Activated naive CD8-positive, alpha-beta T cell (primary cell): ENCODE measurements around the gene CHD9NB.
"Not testable (repeated sequence)": the region's sequence is repeated elsewhere in the genome, so short reads cannot be mapped to it uniquely, and the experiment has no call there.

Experiments used
- H3K27ac Mint-ChIP-seq: one replicate; pipeline ENCODE4 v1.8.0; 2021; ENCODE audit warnings: mixed read lengths
- H3K27me3 Mint-ChIP-seq: one replicate; pipeline ENCODE4 v1.8.0; 2021; ENCODE audit warnings: mixed read lengths
- H3K36me3 Mint-ChIP-seq: one replicate; pipeline ENCODE4 v1.8.0; 2021; ENCODE audit warnings: mixed read lengths
- H3K4me1 Mint-ChIP-seq: one replicate; pipeline ENCODE4 v1.8.0; 2021; ENCODE audit warnings: low read depth, mixed read lengths
- H3K4me3 Mint-ChIP-seq: one replicate; pipeline ENCODE4 v1.8.0; 2021; ENCODE audit warnings: mild to moderate bottlenecking, mixed read lengths
- H3K9me3 Mint-ChIP-seq: one replicate; pipeline ENCODE4 v1.8.0; 2021; ENCODE audit warnings: low read depth, mixed read lengths

Gene CHD9NB

DNA sequence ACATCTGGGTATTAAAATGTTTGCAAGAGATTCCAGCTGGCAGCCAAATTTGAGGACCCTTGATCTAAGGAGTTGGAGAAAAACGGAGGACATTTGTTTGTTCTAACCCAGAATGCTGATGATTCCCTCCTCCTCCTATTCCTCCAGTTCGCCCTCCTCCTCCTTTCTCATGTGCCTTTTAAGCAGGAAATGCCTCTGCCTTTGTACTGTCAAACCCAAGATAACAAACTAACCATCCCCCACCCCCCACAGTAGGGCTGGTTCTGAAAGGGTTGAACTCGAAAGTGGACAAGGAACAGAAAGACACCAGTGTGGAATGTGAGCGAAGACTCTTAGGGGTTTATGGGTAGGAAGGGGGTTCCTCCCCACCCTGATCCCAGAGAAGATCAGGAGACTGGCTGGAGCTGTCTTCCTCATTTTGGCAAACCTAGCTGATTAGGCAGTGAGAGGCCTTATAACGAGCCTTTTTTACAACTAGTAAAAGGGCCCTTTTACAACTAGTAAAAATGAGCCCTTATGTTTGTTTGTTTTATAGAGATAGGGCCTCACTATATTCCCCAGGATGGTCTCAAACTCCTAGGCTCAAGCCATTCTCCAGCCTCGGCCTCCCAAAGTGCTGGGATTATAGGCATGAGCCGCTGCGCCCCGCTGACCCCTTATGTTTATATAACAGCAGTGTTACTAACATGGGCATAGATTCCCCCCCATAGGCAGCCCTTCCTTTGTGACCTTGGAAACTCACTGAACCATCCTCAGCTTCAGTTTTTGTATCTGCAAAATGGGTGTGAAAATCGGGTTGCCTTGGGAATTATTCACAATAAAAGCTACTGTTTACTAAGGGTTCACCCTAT, 3.1 kb upstream of the CHD9NB start:
- H3K4me3 Mint-ChIP-seq: peak overlapping the region; percentile 95
- H3K36me3 Mint-ChIP-seq: no peaks in the 10 kb centered on the region
- peaks cover 20% of the 10 kb centered on the region for H3K4me1 Mint-ChIP-seq
- H3K9me3 Mint-ChIP-seq: no peaks in the 10 kb centered on the region
- H3K27ac Mint-ChIP-seq: peak overlapping the region; percentile 81
- H3K27me3 Mint-ChIP-seq: no peaks in the 10 kb centered on the region

DNA sequence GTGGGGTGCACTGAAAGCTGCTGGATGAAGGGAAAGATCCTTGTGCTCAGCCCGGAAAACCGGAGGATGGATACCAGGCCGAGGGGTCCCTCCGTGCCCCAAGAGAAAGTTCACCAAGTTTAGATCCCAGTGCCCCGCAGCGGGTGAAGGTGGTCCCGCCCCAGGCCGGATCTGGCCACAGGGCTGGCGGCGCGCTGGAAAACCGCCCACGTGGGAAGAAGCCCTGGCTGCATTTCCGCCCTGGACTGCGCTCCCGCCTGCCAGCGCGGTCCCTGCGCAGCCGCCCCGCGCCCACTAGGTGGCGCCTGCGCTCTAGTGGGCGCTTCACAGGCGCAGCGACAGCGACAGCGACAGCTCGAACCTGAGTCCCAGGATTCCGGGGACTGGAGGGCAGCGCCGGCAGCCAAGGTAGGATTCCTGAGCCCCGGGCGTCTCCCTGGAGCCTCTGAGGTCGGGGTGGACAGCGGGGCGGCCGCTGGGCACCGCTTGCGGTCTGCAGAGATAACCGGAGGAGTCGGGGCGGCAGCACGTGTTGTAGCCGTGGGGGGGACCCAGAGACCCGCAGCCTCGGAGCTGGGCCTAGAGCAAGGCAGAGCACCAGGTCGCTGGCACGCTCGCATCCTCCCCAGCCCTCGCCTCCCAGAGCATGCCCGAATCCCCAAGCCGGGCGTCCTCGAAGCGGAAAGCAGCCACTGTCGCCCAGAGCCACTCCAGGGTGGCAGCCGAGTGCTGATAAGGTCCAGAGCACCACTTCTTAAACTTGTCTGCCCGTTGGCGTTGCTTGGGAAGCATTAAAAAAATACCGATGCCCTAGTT, 2.2 kb upstream of the CHD9NB start, which contains the start of gene CHD9:
Gene CHD9 (plus strand): TSS at position 322 of the 816 bp plus-strand sequence. CDS start 101,099 bp downstream, outside the sequence.
- Mint-ChIP-seq H3K27me3 (no peaks in the 10 kb centered on the region), H3K9me3 (no peaks in the 10 kb centered on the region), H3K4me1 (peaks cover 18% of the 10 kb centered on the region), H3K4me3 (peak within 1 kb of the TSS; percentile 95), H3K27ac (peak within 1 kb of the TSS; percentile 81), H3K36me3 (no peaks in the 10 kb centered on the region)

- H3K4me1 Mint-ChIP-seq: peaks cover 18% of the 10 kb centered on the region
- no peaks in the 10 kb centered on the region for H3K36me3 Mint-ChIP-seq
- H3K27me3 Mint-ChIP-seq: no peaks in the 10 kb centered on the region
- no peaks in the 10 kb centered on the region for H3K9me3 Mint-ChIP-seq
- peak overlapping the region; percentile 95 for H3K4me3 Mint-ChIP-seq
- H3K27ac Mint-ChIP-seq: peak overlapping the region; percentile 81
These were observed 1.4 kb upstream of the CHD9NB start for GRCh38 chr16:53053967-53054669.

- not testable (repeated sequence) for H3K27ac Mint-ChIP-seq, H3K4me1 Mint-ChIP-seq, H3K9me3 Mint-ChIP-seq, H3K4me3 Mint-ChIP-seq, H3K36me3 Mint-ChIP-seq, H3K27me3 Mint-ChIP-seq
These were observed 1.4 kb downstream of the CHD9NB start for GRCh38 chr16:53051255-53051654.

DNA sequence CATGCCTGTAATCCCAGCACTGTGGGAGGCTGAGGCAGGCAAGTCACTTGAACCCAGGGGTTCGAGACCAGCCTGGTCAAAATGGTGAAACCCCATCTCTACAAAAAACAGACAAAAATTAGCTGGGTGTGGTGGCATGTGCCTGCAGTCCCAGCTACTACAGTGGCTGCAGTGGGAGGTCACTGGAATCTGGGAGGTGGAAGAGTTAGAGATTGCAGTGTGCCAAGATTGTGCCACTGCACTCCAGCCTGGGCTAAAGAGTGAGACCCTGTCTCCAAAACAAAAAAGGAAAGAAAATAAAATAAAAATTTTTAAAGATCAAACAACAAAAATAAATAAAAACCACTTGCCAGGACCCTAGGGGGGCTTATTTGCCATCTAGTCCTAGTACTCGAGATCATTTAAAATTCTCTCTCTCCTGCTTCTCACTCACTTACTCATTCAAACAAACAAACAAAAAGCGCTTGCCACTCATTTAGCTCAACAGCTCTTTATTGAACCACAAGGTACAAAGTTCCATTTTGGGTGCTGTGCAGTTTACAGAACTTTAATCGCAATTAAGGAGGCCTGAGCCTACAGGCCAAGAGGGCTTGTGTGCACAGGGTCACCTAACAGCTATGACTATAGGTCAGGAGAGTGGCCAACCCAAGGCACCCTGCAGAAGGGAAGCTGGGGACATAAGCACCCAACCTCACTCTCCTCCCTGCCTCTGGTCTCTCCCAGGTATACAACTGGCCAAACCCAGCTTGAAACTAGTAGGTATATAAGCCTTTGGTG, 4.4 kb downstream of the CHD9NB start:
- H3K9me3 Mint-ChIP-seq: no peaks in the 10 kb centered on the region
- H3K27me3 Mint-ChIP-seq: peaks cover 3% of the 10 kb centered on the region
- H3K27ac Mint-ChIP-seq: no peak overlapping the region
- no peak overlapping the region for H3K4me3 Mint-ChIP-seq
- H3K4me1 Mint-ChIP-seq: no peaks in the 10 kb centered on the region
- H3K36me3 Mint-ChIP-seq: no peaks in the 10 kb centered on the region

- not testable (repeated sequence) for H3K27me3 Mint-ChIP-seq, H3K27ac Mint-ChIP-seq, H3K36me3 Mint-ChIP-seq, H3K4me3 Mint-ChIP-seq, H3K4me1 Mint-ChIP-seq, H3K9me3 Mint-ChIP-seq
These were observed 5.2 kb downstream of the CHD9NB start for GRCh38 chr16:53047515-53047914.

DNA sequence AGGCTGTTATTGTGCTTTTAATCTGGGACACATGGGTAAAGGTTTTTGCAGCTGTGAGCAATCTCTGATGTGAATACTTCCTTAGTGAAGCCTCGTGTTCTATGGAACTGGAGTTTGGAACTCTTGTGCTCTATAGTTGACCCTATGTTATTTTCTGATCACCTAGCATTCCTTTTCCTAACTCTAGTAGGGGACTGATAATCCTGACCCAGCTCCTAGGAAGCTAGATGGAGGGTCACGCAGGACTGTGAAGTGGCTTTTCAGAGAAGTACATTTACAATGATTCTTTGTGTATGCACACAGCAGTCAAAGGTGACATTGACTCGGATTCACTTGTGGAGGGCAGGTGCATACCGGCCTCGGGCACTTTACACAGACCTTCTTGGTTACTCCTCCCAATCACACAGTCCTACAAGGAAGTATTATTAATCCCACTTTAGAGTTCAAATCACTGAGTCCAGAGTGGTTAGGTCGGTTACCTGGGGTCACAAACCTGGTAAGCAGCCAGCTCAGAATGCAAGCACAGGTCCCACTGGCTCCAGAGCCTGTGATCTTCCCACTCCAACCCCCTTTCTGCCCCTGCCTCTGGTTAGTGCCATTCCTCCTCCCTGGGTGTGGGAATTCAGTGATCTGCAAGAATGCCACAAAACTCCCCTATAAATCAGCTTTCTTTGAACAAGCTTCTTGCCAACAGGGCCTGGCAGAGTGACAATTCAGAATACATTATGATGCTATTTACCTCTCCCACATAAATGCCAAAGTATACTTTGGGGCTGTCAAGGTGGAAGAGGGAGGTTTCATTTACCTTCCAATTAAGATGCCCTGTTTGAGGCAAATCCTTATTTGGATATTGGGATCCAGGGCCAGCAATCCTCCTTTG, 7.1 kb downstream of the CHD9NB start:
- H3K27me3 Mint-ChIP-seq: peaks cover 3% of the 10 kb centered on the region
- H3K27ac Mint-ChIP-seq: no peak overlapping the region
- H3K4me3 Mint-ChIP-seq: no peak overlapping the region
- no peaks in the 10 kb centered on the region for H3K9me3 Mint-ChIP-seq
- H3K36me3 Mint-ChIP-seq: no peaks in the 10 kb centered on the region
- no peaks in the 10 kb centered on the region for H3K4me1 Mint-ChIP-seq

GRCh38 chr16:53043986-53044601, 8.6 kb downstream of the CHD9NB start:
- Mint-ChIP-seq H3K4me1 (no peaks in the 10 kb centered on the region), H3K9me3 (no peaks in the 10 kb centered on the region), H3K27ac (no peak overlapping the region), H3K36me3 (no peaks in the 10 kb centered on the region), H3K4me3 (no peak overlapping the region), H3K27me3 (peaks cover 3% of the 10 kb centered on the region)

- Mint-ChIP-seq H3K36me3 (no peaks in the 10 kb centered on the region), H3K27ac (no peak overlapping the region), H3K4me1 (no peaks in the 10 kb centered on the region)
These were observed 9.3 kb downstream of the CHD9NB start for GRCh38 chr16:53043428-53043831.

GRCh38 chr16:53042235-53042701, 10.4 kb downstream of the CHD9NB start:
- no peaks in the 10 kb centered on the region for H3K36me3 Mint-ChIP-seq
- H3K27ac Mint-ChIP-seq: no peak overlapping the region
- H3K4me3 Mint-ChIP-seq: no peak overlapping the region
- peaks cover 1% of the 10 kb centered on the region for H3K27me3 Mint-ChIP-seq
- H3K9me3 Mint-ChIP-seq: no peaks in the 10 kb centered on the region
- no peaks in the 10 kb centered on the region for H3K4me1 Mint-ChIP-seq

More at GRCh38 chr16:53043428-53043831, 9.3 kb downstream of the CHD9NB start:
- Mint-ChIP-seq H3K4me3 (no peak overlapping the region), H3K27me3 (peaks cover 2% of the 10 kb centered on the region), H3K9me3 (no peaks in the 10 kb centered on the region)

DNA sequence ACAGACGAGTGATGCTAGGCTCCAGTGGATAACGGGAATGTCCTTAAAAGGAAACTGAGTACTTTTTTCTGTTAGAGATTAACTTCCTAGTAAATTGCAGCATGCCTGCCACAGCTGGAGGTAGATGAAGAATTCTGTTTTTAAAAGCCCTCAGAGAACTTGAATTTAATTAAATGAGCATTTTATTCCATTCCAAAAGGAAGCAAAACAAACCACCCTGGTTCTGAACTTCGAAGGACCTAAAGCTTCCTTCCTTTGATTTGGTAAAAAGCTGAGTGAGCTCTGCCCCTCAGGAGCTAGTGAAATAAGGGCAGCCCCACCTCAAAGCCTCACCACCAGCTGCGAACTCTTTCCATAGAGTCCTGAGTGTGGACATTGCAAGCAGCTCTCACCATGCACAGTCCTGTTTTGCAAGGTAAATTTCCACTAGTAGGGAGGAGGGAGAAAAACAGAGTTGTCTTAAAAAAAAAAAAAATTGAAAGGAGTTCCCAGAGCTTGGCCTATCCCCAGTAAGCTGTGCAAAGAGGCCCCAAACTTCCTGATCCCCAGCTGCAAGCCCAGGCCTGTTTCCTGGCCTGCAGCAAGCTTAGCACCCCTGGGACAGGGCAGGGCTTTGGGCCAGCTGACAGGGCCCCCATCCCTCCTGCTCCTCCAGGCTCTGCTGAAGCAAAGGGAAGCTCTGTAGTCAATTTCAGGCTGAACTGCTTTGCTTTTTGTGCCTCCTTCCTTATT, 11.2 kb downstream of the CHD9NB start:
- Mint-ChIP-seq H3K27ac (no peak overlapping the region), H3K4me1 (no peaks in the 10 kb centered on the region), H3K4me3 (no peak overlapping the region), H3K36me3 (no peaks in the 10 kb centered on the region), H3K9me3 (no peaks in the 10 kb centered on the region), H3K27me3 (peaks cover 1% of the 10 kb centered on the region)

GRCh38 chr16:53040788-53041187, 11.9 kb downstream of the CHD9NB start:
- Mint-ChIP-seq H3K36me3 (no peaks in the 10 kb centered on the region), H3K27me3 (no peaks in the 10 kb centered on the region), H3K4me3 (no peak overlapping the region), H3K27ac (no peak overlapping the region), H3K4me1 (no peaks in the 10 kb centered on the region), H3K9me3 (no peaks in the 10 kb centered on the region)

GRCh38 chr16:53036711-53037110, 16.0 kb downstream of the CHD9NB start:
- H3K4me1 Mint-ChIP-seq: not testable (repeated sequence)

More at GRCh38 chr16:53036711-53037110, 16.0 kb downstream of the CHD9NB start:
- not testable (repeated sequence) for H3K4me3 Mint-ChIP-seq, H3K27me3 Mint-ChIP-seq, H3K27ac Mint-ChIP-seq, H3K36me3 Mint-ChIP-seq, H3K9me3 Mint-ChIP-seq
